Activated CD8-positive, alpha-beta memory T cell treated with anti-CD3 and anti-CD28 coated beads for 48 hours (primary cell): ENCODE results near the gene NCAN.
"Not testable (repeated sequence)": the region's sequence is repeated elsewhere in the genome, so short reads cannot be mapped to it uniquely, and the experiment has no call there.

ENCODE experiments used
- DNase-seq, 3 experiments: peaks; one replicate each; pipeline ENCODE4 v3.0.0-alpha.2; 2020; ENCODE audit warnings: low read depth in 2 of 3, low spot score in 2 of 3

The NCAN gene

DNA sequence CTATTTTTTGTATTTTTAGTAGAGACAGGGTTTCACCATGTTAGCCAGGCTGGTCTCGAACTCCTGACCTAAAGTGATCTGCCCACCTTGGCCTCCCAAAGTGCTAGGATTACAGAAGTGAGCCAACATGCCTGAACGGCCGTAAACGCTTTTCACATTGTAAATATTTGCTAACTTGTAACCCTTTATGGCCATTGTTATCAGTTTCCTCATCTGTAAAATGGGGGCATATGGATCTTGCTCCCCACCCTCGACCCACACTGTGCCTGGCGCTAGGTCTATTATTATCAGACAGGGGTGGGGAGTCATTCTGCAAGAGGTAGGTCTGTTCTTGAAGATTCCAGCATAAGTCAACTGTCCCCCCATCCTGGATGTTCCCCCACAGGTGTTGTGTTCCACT lies 11.9 kb downstream of the NCAN start:
- no peak for DNase-seq

DNA sequence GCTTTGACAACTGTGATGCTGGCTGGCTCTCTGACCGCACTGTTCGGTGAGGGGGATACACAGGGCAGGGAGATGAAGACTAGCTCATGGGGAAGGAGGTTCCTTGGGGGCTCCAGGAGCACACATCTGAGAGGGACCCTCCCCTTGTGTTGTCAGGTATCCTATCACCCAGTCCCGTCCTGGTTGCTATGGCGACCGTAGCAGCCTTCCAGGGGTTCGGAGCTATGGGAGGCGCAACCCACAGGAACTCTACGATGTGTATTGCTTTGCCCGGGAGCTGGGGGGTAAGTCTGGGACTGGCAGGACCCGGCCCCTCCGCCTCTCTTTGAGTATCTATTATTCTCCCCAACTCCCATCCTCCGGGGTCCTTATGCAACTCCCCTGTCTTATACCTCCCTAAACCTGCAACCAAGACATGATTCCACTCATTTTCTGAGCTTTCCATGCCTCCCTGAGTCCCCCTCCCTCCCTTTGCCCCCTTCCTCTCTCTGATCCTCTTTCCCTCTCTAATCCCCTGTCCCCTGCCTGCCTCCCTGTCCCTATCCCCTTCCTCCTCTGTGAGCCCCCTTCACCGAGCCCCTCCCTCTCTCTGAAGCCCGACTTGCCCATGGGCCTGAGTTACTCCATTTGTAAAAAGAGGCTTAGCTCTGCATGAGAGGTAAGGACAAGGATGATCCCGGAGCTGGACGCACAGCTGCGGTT lies 12.5 kb downstream of the NCAN start:
- no peak for DNase-seq

DNA sequence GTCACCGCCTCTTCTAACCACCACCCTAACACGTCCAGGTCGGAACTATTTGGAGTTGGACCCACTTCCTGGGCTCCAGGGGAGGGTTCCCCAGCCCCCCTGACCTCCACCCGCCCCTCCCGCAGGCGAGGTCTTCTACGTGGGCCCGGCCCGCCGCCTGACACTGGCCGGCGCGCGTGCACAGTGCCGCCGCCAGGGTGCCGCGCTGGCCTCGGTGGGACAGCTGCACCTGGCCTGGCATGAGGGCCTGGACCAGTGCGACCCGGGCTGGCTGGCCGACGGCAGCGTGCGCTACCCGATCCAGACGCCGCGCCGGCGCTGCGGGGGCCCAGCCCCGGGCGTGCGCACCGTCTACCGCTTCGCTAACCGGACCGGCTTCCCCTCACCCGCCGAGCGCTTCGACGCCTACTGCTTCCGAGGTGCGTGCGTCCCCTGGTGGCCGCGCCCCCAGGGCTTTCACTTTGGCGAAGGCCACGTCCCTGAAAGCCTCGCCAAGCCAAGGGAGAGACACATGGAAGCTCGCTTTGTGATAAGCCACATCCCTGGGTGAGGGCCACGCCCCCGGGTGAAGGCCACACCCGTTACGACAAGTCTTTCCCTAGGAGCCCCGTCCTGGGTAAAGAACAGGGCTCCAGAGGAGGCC lies 13.2 kb downstream of the NCAN start:
- peak; percentile 37 to 56 (median 46) for DNase-seq

DNA sequence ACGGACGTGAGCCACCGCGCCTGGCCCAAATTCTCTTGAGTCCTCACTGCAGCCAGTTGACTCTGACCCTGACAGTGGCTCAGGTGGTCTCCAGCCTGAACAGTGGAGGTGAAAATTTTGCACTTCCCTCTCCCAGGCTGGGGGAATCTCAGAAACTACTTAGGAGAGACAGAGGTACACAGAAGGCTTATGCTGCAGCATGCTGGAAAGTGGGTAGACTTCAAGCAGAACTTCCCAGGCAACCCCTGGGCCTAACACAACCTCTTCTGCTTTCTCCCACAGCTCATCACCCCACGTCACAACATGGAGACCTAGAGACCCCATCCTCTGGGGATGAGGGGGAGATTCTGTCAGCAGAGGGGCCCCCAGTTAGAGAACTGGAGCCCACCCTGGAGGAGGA lies 14.4 kb downstream of the NCAN start:
- DNase-seq = no peak

DNA sequence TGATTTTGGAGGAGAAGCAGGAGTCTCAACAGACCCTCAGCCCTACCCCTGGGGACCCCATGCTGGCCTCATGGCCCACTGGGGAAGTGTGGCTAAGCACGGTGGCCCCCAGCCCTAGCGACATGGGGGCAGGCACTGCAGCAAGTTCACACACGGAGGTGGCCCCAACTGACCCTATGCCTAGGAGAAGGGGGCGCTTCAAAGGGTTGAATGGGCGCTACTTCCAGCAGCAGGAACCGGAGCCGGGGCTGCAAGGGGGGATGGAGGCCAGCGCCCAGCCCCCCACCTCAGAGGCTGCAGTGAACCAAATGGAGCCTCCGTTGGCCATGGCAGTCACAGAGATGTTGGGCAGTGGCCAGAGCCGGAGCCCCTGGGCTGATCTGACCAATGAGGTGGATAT lies 14.9 kb downstream of the NCAN start:
- no peak for DNase-seq

DNA sequence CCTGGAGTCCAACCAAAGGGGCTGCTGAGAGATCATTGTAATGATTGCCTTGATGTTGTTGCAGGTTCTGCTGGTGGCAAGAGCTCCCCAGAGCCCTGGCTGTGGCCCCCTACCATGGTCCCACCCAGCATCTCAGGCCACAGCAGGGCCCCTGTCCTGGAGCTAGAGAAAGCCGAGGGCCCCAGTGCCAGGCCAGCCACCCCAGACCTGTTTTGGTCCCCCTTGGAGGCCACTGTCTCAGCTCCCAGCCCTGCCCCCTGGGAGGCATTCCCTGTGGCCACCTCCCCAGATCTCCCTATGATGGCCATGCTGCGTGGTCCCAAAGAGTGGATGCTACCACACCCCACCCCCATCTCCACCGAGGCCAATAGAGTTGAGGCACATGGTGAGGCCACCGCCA lies 15.5 kb downstream of the NCAN start:
- no peak for DNase-seq

DNA sequence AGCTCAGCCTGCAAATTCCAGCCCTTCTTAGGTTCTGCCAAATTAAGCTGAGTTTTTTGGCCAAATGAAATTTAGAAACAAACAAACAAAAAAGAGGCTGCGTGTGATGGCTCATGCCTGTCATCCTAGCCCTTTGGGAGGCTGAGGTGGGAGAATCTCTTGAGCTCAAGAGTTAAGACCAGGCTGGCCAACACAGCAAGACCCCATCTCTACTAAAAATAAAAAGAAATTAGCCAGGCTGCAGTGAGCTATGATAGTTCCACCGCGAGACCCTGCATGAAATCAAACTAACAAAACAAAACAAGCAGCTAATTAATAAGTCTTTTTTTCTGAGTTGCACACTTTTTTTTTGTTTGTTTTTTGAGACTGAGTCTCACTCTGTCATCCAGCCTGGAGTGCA lies 17.9 kb downstream of the NCAN start:
- DNase-seq = no peak

DNA sequence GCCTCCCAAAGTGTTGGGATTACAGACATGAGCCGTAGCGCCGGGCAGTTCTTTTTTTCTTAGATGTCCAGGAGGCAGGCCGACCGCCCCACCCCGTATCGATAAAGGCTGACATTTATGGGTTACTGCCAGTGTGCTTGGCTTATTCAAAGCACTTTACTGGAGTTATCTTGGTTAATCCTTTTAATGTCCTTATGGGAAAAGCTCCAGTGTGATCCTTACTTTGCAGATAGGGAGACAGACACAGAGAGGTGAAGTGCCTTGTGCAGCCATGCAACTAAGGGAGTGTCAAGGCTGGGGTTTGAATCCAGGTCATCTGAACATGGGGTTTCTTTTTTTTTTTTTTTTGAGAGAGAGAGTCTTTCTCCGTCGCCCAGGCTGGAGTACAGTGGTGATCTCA lies 19.2 kb downstream of the NCAN start:
- no peak for DNase-seq

DNA sequence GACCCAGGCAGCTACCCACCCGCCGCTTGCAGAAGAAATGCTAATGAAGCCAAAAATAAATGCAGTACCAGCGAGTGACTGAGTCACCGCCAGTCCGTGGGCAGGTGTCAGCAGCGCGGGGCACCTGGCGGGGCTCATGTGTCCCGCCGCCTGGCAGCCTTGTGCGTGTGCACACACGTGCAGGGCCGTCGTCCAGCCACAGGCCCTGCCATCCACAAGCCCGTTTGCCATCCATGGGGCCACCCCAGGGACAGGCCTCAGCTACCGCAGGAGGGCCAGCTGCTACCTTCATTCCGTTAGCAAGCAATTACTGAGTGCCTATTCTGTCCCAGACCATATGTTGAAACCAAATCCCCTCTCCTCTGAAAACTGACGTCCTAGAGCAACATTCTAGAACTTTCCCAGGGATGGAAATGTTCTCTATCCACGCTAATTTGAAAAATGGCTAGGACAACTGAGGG lies 20.5 kb downstream of the NCAN start:
- no peak for DNase-seq

DNA sequence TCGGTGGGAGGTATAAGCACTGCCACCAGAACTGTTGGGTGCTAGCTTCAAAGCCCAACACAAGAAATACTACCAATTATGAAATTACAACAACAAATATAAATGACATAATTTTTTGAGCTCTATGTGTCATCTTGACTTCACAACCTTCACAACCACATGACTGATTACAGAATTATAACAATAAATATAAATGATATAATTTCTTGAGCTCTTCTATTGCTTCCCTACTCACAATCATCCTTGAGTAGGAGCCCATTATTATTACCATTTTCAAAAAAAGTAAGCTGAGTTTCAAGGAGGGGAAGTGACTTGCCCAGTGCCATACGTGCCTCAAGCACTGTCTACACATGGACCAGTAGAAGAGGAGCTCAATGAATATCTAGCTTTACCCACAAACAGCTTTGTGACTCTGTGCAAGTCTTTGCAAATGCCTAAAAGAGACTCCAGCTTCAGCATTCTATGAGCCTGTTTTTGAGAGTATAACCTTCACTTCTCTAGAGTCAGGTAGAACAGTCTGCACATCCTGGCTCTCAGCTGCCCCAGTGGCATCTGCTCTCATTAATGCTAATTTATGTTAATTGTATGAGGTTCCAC lies 22.6 kb downstream of the NCAN start:
- no peak for DNase-seq

DNA sequence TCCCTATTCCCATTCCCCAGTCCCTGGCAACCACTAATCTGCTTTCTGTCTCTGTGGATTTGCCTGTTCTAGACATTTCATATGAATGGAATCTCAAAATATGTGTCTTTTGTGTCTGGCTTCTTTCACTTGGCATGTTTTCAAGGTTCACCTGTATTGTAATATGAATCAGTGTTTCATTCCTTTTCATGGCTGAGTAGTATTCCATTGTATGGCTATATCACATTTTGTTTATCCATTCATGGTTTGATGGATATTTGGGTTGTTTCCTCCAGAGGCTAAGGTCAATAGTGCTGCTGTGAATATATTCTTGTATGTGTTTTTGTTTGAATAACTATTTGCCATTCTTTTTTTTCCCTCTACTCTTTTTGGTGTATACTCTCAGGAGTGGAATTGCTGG lies 24.4 kb downstream of the NCAN start:
- no peak for DNase-seq

DNA sequence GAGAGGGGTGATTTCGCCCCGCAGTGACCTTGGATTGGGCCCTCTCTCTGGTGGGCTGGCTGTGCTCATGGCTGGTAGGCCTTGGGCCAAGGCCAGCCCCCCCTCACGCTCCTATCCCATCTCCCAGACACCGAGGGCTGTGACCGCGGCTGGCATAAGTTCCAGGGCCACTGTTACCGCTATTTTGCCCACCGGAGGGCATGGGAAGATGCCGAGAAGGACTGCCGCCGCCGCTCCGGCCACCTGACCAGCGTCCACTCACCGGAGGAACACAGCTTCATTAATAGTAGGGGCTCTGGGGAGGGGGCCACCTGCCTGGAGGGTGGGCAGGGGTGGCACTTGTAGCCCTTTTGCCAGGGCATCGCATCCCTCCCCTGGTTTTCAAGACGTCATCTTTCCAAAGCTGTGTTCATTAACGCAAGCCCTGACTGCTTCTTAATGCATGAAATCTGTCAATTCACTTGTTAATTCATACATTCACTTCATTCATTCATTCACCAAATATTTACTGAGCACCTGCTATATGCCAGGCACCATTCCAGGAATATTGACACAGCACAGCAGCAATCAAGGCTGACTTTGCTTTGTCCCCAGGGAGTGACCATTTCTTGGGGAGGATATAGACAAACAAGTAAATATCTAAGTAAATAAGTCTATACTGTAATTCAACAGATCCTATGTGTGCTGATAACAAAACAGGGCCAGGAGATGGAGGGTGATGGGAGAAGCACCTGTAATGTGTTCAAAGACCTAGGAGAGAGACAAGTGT lies 26.6 kb downstream of the NCAN start:
- DNase-seq = no peak

DNA sequence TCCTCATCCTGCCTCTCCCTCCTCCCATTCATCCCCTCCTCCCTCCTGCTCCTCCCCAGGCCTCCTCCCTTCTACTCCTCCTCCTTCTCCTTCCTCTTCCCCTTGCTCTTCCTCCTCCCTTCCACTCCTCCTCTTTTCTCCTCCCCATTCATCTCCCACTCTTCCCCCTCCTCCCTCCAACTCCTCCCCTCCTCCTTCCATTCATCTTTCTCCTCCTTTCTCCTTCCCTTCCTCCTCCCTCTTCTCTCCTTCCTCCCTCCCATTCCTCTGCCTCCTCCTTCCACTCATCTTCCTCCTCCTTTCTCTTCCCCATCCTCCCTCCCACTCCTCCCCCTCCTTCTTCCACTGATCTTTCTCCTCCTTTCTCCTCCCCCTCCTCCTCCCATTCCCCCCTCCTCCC lies 27.9 kb downstream of the NCAN start:
- DNase-seq = no peak

DNA sequence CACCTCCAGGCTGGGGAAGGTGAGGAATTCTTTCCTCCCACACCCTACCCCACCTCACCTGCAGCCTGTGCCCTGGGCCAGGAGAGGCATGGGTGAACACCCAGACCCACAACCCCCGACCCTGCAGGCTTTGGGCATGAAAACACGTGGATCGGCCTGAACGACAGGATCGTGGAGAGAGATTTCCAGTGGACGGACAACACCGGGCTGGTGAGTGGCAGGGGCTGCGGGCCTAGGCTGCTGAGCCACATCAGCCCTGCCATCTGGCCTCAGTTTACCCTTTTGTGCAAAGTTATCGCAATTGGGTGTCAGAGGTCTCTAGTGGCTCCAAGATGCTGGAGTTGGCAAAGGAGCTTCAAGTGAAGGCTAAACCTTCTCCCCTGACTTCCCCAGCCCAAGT lies 28.7 kb downstream of the NCAN start:
- DNase-seq = no peak

DNA sequence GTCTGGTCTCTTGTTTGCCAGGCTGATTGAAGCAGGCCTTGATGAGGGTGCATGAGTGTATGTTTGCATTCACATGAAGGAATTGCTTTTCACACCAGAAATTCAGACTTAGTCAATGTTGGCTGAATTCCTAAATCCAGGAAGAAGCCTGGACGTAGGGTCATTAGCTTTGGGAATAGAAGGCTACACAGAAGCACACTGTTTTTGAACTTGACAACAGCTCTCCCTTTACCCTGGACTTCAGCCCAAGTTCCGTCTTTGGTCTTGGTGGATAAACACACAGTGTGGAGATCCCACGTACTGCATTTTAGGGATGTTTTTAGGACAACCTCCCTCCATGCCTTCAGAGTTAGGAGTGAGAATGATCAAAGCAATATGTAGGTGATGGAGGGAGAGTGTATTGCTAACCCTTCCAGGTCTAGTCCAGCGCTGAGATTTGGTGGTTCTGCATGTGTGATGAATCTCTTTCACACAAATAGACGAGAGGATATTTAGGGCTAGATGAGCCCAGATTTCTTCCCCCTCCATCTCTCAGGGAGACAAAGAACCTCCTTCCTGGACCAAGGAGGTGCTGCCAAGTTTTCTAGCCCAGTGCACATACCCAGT lies 38.5 kb downstream of the NCAN start:
- DNase-seq = no peak

DNA sequence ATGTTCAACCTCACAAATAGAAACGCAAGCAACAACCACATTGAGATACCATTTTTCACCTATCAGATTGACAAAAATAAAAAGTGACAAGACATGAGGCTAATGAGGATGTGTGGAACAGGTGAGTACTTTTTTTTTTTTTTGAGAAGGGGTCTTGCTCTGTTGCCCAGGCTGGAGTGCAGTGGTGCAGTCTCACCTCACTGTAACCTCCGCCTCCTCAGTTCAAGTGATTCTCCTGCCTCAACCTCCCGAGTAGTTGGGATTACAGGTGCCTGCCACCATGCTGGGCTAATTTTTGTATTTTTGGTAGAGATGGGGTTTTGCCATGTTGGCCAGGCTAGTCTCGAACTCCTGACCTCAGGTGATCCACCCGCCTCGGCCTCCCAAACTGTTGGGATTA lies 41.7 kb downstream of the NCAN start:
- not testable (repeated sequence) for DNase-seq

DNA sequence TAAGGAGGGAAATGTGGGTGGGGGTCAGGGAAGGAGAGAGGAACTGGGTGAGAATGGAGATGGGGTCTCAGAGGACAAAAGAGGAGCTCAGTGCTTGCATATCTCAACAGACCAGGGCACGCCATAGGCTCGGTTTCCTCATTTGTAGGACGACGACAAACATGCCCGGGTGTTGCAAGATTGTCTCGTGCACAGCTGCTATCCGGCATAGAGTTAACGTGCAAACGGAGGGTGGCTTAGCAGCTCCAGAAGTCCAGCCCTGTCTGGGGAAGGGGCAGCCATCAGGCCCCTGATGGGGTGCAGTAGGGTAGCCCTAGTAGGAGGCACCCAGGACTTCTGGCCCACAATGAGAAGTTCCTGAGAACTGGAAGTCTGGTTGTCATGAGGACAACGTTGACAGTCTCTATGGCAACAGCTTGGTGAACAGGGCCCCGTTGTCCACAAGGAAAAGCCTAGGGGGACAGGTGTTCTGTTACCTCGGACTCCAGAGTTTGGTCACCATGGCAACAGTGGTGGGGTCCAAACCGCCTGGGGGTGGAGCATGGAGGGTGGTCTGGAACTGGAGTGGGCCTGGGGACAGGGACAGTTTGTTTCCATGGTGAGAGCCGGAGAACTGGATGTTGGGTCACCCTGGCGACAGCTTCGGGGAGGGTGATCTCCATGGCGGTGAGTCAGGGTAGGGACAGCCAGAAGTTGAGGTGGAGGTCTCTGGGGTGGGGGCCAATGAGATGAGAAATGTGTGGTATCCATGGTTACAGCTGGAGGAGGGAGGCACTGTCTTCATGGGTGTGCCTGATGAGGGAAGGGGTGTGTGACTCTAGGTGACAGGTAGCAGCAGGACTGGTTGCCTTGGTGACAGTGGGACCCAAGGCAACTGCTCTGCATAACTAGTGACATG lies 44.6 kb downstream of the NCAN start:
- DNase-seq = no peak

DNA sequence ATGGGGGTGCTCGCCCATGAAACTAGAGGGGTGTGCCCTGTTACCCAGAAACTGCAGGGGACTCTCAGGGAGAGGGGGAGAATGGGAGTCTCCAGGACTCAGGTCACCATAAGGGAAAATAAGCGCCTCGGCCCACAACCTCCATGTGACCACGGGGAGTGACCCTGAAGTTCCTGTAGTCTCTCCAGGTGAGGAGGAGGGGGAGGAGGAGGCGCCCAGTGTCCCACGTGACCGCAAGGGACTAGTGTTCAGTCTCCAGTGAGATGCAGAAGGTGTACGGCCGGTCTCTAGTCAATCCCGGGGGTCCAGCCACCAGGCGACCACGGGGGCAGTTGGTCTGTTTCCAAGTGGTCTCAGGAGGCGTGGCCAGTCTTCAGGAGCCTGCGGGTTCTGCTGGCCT lies 45.4 kb downstream of the NCAN start:
- DNase-seq = no peak

DNA sequence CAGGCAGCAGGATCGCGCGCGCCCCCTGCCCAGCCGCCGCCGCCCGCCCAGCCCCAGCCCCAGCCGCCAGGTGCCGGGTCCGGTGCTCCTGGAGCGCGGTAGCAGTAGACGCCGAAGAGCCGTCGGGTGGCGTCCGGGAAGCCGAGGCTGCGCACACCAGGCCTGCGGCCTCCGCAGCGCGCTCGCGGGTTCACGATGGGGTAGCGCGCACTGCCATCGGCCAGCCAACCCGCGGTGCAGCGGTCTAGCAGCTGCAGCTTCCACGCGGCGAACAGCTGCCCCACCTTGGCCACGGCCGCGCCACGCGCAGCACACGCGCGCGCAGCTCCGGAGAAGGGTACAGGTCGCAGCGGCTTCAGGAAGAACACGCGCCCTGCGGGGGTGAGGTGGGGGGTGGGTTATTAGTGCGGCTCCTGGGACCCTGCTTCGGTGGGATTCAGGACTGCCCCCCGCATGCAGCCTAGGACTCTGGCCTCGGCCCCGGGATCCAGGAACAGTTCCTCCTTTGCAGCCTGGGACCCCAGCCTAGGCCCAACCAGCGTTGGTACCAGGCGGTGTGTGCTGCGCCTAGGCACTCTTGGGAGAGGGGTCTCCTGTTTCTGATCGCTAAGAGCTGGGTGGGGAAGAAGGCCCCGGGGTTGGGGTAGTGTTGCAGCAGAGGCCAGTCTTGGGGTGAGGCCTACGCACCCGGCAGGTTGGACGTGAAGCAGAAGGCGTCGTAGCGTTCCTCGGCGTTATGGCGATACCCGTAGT lies 46.3 kb downstream of the NCAN start:
- no peak for DNase-seq
